SK-N-SH (cell line): ENCODE measurements around the gene KLC1. TPM values are rescaled to one million over a fixed set of nuclear protein-coding genes. Genes with fewer than 3 reads are reported as not detected.

Source experiments
- CTCF ChIA-PET: fragments of 300-600, 350-600 bp; formaldehyde crosslinking; extraction: SDS; loops from one replicate; lab custom pipeline; 2021; lab: Yijun Ruan, JAX
- POLR2A ChIA-PET: fragments of 350-600 bp; sonication (Branson Sonifier 250); formaldehyde crosslinking; extraction: SDS; loops from one replicate; lab custom pipeline; 2020; ENCODE audit warnings: antibody characterized with exemption, inconsistent platforms; lab: Yijun Ruan, JAX
- DNase-seq: peaks from one replicate; pipeline ENCODE4 v3.0.0; 2012
- H2AFZ ChIP-seq: fragments of 200-600 bp; sonication (generic); 2 replicates; pipeline ENCODE4 v1.8.1; 2016; ENCODE audit warnings: antibody characterized with exemption, mild to moderate bottlenecking, low read depth
- H3F3A ChIP-seq: fragments of 200-600 bp; sonication (generic); replicated peaks from 2 replicates; pipeline ENCODE3; 2016; ENCODE audit warnings: antibody characterized with exemption, mild to moderate bottlenecking; ENCODE audit not compliant: insufficient read depth
- H3K27ac ChIP-seq, 2 experiments: fragments of 200-500 bp in 1 of 2; fragments of 200-600 bp in 1 of 2; sonication (Bioruptor generic) in 1 of 2; sonication (generic), shearing (Covaris generic) in 1 of 2; 2 replicates each; pipeline versions ENCODE4 v1.5.1 to v1.6.1; 2014 to 2016; ENCODE audit warnings: low read depth in 2 of 2, inconsistent platforms in 1 of 2, low read length in 1 of 2, mild to moderate bottlenecking in 1 of 2, mixed read lengths in 1 of 2
- H3K27me3 ChIP-seq: fragments of 200-600 bp; sonication (generic), shearing (Covaris generic); 2 replicates; pipeline ENCODE4 v1.6.1; 2016; ENCODE audit warnings: mixed run types; ENCODE audit not compliant: insufficient read depth
- H3K36me3 ChIP-seq, 2 experiments: fragments of 200-500 bp in 1 of 2; fragments of 200-600 bp in 1 of 2; sonication (Bioruptor generic) in 1 of 2; sonication (generic) in 1 of 2; replicated peaks in 1 of 2; 2 replicates each; pipeline versions ENCODE3 to v1.5.1; 2014 to 2016; ENCODE audit warnings: low read length in 1 of 2, mild to moderate bottlenecking in 1 of 2; ENCODE audit not compliant: insufficient read depth in 2 of 2, control insufficient read depth in 1 of 2
- H3K4me1 ChIP-seq, 2 experiments: fragments of 200-500 bp in 1 of 2; fragments of 200-600 bp in 1 of 2; sonication (Bioruptor generic) in 1 of 2; sonication (generic), shearing (Covaris generic) in 1 of 2; 2 replicates each; pipeline versions ENCODE4 v1.5.1 to v1.6.1; 2014 to 2016; ENCODE audit warnings: low read depth in 1 of 2, low read length in 1 of 2, mixed run types in 1 of 2; ENCODE audit not compliant: insufficient read depth in 2 of 2, control insufficient read depth in 1 of 2
- H3K4me2 ChIP-seq: fragments of 200-600 bp; sonication (generic), shearing (Covaris generic); 2 replicates; pipeline ENCODE4 v1.6.1; 2017; ENCODE audit warnings: mixed run types
- H3K4me3 ChIP-seq, 2 experiments: fragments of 200-500 bp in 1 of 2; fragments of 200-600 bp in 1 of 2; sonication (Bioruptor generic) in 1 of 2; sonication (generic), shearing (Covaris generic) in 1 of 2; 2 replicates each; pipeline versions ENCODE4 v1.5.1 to v1.8.1; 2014 to 2016; ENCODE audit warnings: low read depth in 2 of 2, inconsistent platforms in 1 of 2, low read length in 1 of 2, mild to moderate bottlenecking in 1 of 2, mixed read lengths in 1 of 2, moderate library complexity in 1 of 2
- H3K79me2 ChIP-seq: fragments of 200-600 bp; sonication (generic); 2 replicates; pipeline ENCODE4 v1.8.1; 2017; ENCODE audit warnings: mild to moderate bottlenecking; ENCODE audit not compliant: insufficient read depth
- H3K9ac ChIP-seq: fragments of 200-600 bp; sonication (generic); 2 replicates; pipeline ENCODE4 v1.6.1; 2017; ENCODE audit warnings: mixed run types
- H3K9me2 ChIP-seq: fragments of 200-600 bp; sonication (generic); 2 replicates; pipeline ENCODE4 v1.6.1; 2017; ENCODE audit warnings: mixed run types
- H3K9me3 ChIP-seq: fragments of 200-600 bp; sonication (generic); 2 replicates; pipeline ENCODE4 v1.6.1; 2017; ENCODE audit warnings: mixed run types, mild to moderate bottlenecking, moderate library complexity
- H4K20me1 ChIP-seq: fragments of 200-600 bp; sonication (generic); 2 replicates; pipeline ENCODE4 v1.6.1; 2017; ENCODE audit warnings: mild to moderate bottlenecking, mixed run types; ENCODE audit not compliant: insufficient read depth
- CHD2 ChIP-seq: fragments of 150-350 bp; IDR thresholded peaks from 2 replicates; pipeline ENCODE4 v1.6.1; 2018; ENCODE audit warnings: low read length; ENCODE audit not compliant: partially characterized antibody
- ELF1 ChIP-seq: IDR thresholded peaks from 2 replicates; pipeline ENCODE4 v1.4.0; 2012
- FOXJ3 ChIP-seq: sonication (generic); formaldehyde crosslinking; IDR thresholded peaks from 2 replicates; pipeline ENCODE4 v1.5.1; 2020; ENCODE audit warnings: mild to moderate bottlenecking, missing genetic modification reagents
- FOXM1 ChIP-seq: IDR thresholded peaks from 2 replicates; pipeline ENCODE4 v1.4.0; 2012; ENCODE audit warnings: low read depth, mild to moderate bottlenecking
- GABPA ChIP-seq: IDR thresholded peaks from 2 replicates; pipeline ENCODE4 v1.4.0; 2012; ENCODE audit warnings: low read depth, mild to moderate bottlenecking
- JUND ChIP-seq: IDR thresholded peaks from 2 replicates; pipeline ENCODE4 v1.4.0; 2012
- MEF2A ChIP-seq: IDR thresholded peaks from 2 replicates; pipeline ENCODE4 v1.4.0; 2012; ENCODE audit warnings: low read depth, borderline replicate concordance
- MXI1 ChIP-seq: IDR thresholded peaks from 2 replicates; pipeline ENCODE4 v1.6.1; 2012; ENCODE audit warnings: mild to moderate bottlenecking, low read depth, low read length, improper control_type of control experiment
- NRF1 ChIP-seq: IDR thresholded peaks from 2 replicates; pipeline ENCODE4 v1.6.1; 2012; ENCODE audit warnings: low read depth, mild to moderate bottlenecking, low read length
- RAD21 ChIP-seq: IDR thresholded peaks from 2 replicates; pipeline ENCODE4 v1.6.1; 2012; ENCODE audit warnings: mild to moderate bottlenecking, low read length
- RFX5 ChIP-seq: IDR thresholded peaks from 2 replicates; pipeline ENCODE4 v1.6.1; 2012; ENCODE audit warnings: mild to moderate bottlenecking, improper control_type of control experiment, low read length
- SIN3A ChIP-seq: IDR thresholded peaks from 2 replicates; pipeline ENCODE4 v1.6.1; 2012; ENCODE audit warnings: low read depth, mild to moderate bottlenecking, low read length, moderate library complexity, borderline replicate concordance
- SMC3 ChIP-seq: IDR thresholded peaks from 2 replicates; pipeline ENCODE4 v1.6.1; 2012; ENCODE audit warnings: low read depth, low read length, improper control_type of control experiment
- TAF1 ChIP-seq: IDR thresholded peaks from 2 replicates; pipeline ENCODE4 v1.6.1; 2012; ENCODE audit warnings: low read depth, mild to moderate bottlenecking, low read length, moderate library complexity, borderline replicate concordance
- TCF12 ChIP-seq: IDR thresholded peaks from 2 replicates; pipeline ENCODE4 v1.4.0; 2012
- YY1 ChIP-seq: IDR thresholded peaks from 2 replicates; pipeline ENCODE4 v1.4.0; 2012; ENCODE audit warnings: low read depth, mild to moderate bottlenecking
- WGBS: methylation state at CpG from one replicate; pipeline ENCODE4 v1.1.6; 2017; ENCODE audit warnings: low lambda C conversion rate; 5-methylcytosine and 5-hydroxymethylcytosine counted together
- polyA plus RNA-seq, 3 experiments: library from polyadenylated mRNA; depleted of rRNA; stranded (reverse); fragments of >200 nt; gene quantifications; 2 replicates each; pipeline ENCODE4 v1.2.3, GENCODE V29; 2012
- TF ChIP-seq, protein P1 (sequence below): IDR thresholded peaks from 2 replicates; pipeline ENCODE4; 2012
- TF ChIP-seq, protein P2 (sequence below): IDR thresholded peaks from 2 replicates; pipeline ENCODE4 v1.4.0; 2012; ENCODE audit warnings: low read depth, borderline replicate concordance
- TF ChIP-seq, protein P3 (sequence below): IDR thresholded peaks from 2 replicates; pipeline ENCODE4 v1.4.0; 2012; ENCODE audit warnings: low read depth, borderline replicate concordance
- TF ChIP-seq, protein P4 (sequence below): IDR thresholded peaks from 2 replicates; pipeline ENCODE4 v1.6.1; 2012; ENCODE audit warnings: mild to moderate bottlenecking, low read depth, low read length, moderate library complexity

Gene KLC1
- polyA plus RNA-seq, 1 of the 3 experiments (the other 2 are of a cell fraction) = 308 TPM

DNA sequence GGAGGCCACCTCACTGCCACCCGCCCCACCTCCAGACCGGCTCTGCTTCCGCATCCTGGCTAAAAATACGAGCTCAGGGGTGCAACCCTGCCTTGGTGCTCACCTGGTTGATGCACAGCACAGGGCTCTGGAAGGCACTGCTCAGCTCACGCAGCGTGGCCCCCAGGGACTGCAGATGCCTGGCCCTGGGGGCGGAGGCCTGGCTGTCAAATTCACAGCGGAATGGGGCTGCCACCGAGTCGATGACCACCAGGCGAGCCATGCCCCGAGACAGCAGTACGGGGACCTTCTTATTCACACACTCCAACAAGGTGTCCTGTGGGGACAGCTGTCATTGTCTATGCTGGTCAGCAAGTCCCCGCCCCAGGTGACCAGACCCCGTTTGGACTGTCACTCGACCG is 70.2 kb downstream of the KLC1 start:
- Histone ChIP-seq H3K4me3 (no peak overlapping the region), H3K27ac (no peak overlapping the region; a peak in 1 of 4 replicates), H4K20me1 (peaks cover 15% of the 10 kb centered on the region), H3K4me2 (no peak overlapping the region), H3K27me3 (no peaks in the 10 kb centered on the region), H2AFZ (no peak overlapping the region), H3K4me1 (peaks cover 0 to 48% of the 10 kb centered on the region in 2 experiments; a peak in 1 of 4 replicates), H3K9me3 (no peaks in the 10 kb centered on the region), H3K79me2 (peaks cover 26% of the 10 kb centered on the region), H3K9me2 (no peaks in the 10 kb centered on the region), H3F3A (peaks cover 9% of the 10 kb centered on the region), H3K9ac (no peak overlapping the region), H3K36me3 (peaks cover 9 to 71% of the 10 kb centered on the region in 2 experiments)
- TF ChIP-seq SMC3 = no peak
- TF ChIP-seq MXI1 = no peak
- TF ChIP-seq JUND = no peak
- TF ChIP-seq CHD2 = no peak
- TF ChIP-seq FOXM1 = no peak
- no peak for TF ChIP-seq RFX5
- no peak for TF ChIP-seq YY1
- TF ChIP-seq TCF12 = no peak
- ChIA-PET CTCF (interaction anchor here (1.3 kb wide), 1 partner anchor 12 kb away, joined by 4 read pairs; no protein-coding TSS in a partner anchor), POLR2A (no interaction called here)
- 98% methylated on average over 4 of the region's 17 CpGs for WGBS
- DNase-seq = no peak

DNA sequence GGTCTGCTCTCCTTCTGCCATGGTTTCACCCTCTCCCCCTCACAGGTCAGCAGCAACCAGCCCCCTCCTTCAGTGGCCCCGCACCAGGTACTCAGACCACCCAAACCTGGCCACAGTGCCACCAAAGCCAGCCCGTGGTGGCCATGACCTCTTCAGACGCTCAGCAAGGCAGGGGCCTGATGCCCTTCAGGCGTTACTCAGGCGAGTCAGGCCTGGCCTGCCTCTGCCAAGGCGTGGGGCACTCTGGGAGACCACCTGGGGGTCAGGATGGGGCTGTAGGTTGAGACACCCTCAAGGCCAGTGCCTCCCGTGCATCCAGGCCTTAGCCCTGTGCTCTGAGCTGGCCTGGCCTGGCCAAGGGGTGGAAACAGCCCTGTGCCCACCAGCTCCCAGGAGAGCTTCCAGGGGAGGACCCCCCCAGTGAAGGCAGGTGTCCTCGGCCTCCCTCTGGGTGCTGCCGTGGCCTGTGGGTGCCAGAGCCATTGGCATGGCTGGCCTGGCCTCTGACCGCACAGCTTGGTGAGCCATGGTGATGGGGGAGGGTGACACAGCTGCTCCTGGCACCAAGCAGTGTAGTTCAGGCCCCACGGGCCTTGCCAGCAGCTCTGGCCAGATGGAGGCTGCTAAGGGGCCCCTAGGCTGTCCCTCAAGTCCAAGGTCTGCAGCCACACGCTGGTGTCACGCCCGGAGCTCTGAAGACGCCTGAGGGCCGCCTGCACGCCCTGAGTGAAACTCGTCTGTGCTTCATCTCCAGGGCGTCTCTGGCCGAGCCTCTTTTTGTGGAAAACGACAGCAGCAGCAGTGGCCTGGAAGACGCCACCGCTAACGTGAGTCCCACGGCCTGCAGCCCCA is 71.1 kb downstream of the KLC1 start:
- Histone ChIP-seq H3K4me1 (peaks cover 0 to 44% of the 10 kb centered on the region in 2 experiments; a peak in 1 of 4 replicates), H2AFZ (no peak overlapping the region), H3K36me3 (peaks cover 7 to 70% of the 10 kb centered on the region in 2 experiments), H3K4me3 (no peak overlapping the region), H4K20me1 (peaks cover 11% of the 10 kb centered on the region), H3K79me2 (peaks cover 20% of the 10 kb centered on the region; the same call in 1 of the 2 replicates), H3F3A (peaks cover 2% of the 10 kb centered on the region), H3K9me2 (no peaks in the 10 kb centered on the region), H3K9ac (no peak overlapping the region), H3K9me3 (no peaks in the 10 kb centered on the region), H3K27me3 (no peaks in the 10 kb centered on the region), H3K4me2 (no peak overlapping the region), H3K27ac (peak overlapping the region in 1 of 2 experiments; percentile 56; a peak in 1 of 4 replicates)
- CTCF ChIA-PET = no interaction called here
- 86% methylated on average over 18 of the region's 25 CpGs for WGBS
- POLR2A ChIA-PET = no interaction called here
- no peak for DNase-seq
- no peak for TF ChIP-seq RAD21
- no peak for TF ChIP-seq GABPA
- no peak for TF ChIP-seq TAF1
- TF ChIP-seq, protein P1, sequence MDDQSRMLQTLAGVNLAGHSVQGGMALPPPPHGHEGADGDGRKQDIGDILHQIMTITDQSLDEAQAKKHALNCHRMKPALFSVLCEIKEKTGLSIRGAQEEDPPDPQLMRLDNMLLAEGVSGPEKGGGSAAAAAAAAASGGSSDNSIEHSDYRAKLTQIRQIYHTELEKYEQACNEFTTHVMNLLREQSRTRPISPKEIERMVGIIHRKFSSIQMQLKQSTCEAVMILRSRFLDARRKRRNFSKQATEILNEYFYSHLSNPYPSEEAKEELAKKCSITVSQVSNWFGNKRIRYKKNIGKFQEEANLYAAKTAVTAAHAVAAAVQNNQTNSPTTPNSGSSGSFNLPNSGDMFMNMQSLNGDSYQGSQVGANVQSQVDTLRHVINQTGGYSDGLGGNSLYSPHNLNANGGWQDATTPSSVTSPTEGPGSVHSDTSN = no peak
- no peak for TF ChIP-seq NRF1
- no peak for TF ChIP-seq SIN3A
- TF ChIP-seq, protein P2, sequence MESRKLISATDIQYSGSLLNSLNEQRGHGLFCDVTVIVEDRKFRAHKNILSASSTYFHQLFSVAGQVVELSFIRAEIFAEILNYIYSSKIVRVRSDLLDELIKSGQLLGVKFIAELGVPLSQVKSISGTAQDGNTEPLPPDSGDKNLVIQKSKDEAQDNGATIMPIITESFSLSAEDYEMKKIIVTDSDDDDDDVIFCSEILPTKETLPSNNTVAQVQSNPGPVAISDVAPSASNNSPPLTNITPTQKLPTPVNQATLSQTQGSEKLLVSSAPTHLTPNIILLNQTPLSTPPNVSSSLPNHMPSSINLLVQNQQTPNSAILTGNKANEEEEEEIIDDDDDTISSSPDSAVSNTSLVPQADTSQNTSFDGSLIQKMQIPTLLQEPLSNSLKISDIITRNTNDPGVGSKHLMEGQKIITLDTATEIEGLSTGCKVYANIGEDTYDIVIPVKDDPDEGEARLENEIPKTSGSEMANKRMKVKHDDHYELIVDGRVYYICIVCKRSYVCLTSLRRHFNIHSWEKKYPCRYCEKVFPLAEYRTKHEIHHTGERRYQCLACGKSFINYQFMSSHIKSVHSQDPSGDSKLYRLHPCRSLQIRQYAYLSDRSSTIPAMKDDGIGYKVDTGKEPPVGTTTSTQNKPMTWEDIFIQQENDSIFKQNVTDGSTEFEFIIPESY = no peak
- TF ChIP-seq, protein P3, sequence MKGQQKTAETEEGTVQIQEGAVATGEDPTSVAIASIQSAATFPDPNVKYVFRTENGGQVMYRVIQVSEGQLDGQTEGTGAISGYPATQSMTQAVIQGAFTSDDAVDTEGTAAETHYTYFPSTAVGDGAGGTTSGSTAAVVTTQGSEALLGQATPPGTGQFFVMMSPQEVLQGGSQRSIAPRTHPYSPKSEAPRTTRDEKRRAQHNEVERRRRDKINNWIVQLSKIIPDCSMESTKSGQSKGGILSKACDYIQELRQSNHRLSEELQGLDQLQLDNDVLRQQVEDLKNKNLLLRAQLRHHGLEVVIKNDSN = no peak
- no peak for TF ChIP-seq SMC3
- TF ChIP-seq MXI1 = no peak
- TF ChIP-seq CHD2 = no peak
- TF ChIP-seq, protein P4, sequence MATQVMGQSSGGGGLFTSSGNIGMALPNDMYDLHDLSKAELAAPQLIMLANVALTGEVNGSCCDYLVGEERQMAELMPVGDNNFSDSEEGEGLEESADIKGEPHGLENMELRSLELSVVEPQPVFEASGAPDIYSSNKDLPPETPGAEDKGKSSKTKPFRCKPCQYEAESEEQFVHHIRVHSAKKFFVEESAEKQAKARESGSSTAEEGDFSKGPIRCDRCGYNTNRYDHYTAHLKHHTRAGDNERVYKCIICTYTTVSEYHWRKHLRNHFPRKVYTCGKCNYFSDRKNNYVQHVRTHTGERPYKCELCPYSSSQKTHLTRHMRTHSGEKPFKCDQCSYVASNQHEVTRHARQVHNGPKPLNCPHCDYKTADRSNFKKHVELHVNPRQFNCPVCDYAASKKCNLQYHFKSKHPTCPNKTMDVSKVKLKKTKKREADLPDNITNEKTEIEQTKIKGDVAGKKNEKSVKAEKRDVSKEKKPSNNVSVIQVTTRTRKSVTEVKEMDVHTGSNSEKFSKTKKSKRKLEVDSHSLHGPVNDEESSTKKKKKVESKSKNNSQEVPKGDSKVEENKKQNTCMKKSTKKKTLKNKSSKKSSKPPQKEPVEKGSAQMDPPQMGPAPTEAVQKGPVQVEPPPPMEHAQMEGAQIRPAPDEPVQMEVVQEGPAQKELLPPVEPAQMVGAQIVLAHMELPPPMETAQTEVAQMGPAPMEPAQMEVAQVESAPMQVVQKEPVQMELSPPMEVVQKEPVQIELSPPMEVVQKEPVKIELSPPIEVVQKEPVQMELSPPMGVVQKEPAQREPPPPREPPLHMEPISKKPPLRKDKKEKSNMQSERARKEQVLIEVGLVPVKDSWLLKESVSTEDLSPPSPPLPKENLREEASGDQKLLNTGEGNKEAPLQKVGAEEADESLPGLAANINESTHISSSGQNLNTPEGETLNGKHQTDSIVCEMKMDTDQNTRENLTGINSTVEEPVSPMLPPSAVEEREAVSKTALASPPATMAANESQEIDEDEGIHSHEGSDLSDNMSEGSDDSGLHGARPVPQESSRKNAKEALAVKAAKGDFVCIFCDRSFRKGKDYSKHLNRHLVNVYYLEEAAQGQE = no peak
- TF ChIP-seq ELF1 = no peak
- TF ChIP-seq MEF2A = no peak
- no peak for TF ChIP-seq FOXM1
- no peak for TF ChIP-seq FOXJ3 (CRISPR knock-in tag)
